ENCODE data around the gene SEMA3D.

- TF ChIP-seq POLR2AphosphoS5 (IDR thresholded peaks at IDR 0.05) = no peak
- no peak for TF ChIP-seq CTCF (IDR thresholded peaks at IDR 0.05; ENCODE audit: poor library complexity, severe bottlenecking)
- no peak for TF ChIP-seq EP300 (conservative IDR thresholded peaks at IDR 0.05; ENCODE audit: poor library complexity, severe bottlenecking)
- no peak for TF ChIP-seq MXI1 (conservative IDR thresholded peaks at IDR 0.05; ENCODE audit: poor library complexity, severe bottlenecking)
- TF ChIP-seq REST (IDR thresholded peaks at IDR 0.05; ENCODE audit: borderline replicate concordance) = no peak
- TF ChIP-seq SMC3 (conservative IDR thresholded peaks at IDR 0.05; ENCODE audit: poor library complexity) = no peak
- no peak for TF ChIP-seq RAD21 (conservative IDR thresholded peaks at IDR 0.05)
- TF ChIP-seq TAF1 (IDR thresholded peaks at IDR 0.05; ENCODE audit: low read depth) = no peak
Measured at GRCh38 chr7:85018498-85018897, 168.4 kb downstream of the SEMA3D start.

Measured in neural cell (in vitro differentiated cells).